GM21360 (cell line): ENCODE data around the gene CIAO1.
A peak's percentile ranks its signal among the peaks of the same experiment; 100 is the strongest.
"Not testable (repeated sequence)": the region's sequence is repeated elsewhere in the genome, so short reads cannot be mapped to it uniquely, and the experiment has no call there.

Experiments used
- ATAC-seq: cut with Tn5 transposase; IDR thresholded peaks from one replicate; pipeline ENCODE4 v1.9.1; 2021; ENCODE audit warnings: mild to moderate bottlenecking, moderate library complexity; ENCODE audit not compliant: unreplicated experiment

CIAO1 gene

DNA sequence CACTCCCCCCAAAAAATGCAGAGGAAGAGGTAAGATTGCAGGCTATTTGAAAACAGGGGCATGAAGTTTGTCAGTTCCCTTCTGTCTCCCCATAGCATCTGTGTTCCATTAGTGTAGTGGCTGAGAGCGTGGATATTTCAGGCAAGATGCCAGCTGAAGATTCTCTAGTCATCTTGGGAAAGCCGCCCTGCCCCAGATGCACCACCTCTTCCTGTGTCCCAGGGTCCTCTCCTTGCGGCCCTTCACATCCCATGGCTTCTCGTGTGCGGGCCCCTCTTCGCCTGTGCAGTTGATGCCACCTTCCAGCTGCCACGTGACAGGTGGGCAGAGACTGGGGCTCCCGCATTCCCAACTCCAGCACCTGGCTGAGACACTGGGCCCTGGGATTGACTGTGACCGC, 16.4 kb upstream of the CIAO1 start:
- no peak for ATAC-seq

DNA sequence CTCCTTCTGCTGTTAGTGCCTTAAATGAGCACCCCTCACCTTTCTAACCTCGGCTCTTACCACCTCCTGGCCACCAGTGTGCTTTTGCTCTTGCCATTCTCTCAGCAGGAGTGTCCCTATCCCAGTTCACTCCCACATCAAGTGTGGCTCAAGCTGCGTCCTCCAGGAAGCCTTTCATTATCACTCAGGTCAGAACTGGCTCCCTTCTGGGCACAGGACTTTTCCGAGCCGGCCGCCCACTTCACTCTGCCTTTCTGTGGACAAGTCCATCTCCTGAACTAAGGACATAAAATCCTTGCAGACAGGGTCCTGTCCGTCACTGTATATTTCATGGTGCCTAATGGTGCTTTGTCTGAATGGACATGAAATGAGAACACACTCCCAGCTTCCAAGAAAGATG, 15.8 kb upstream of the CIAO1 start:
- no peak for ATAC-seq

DNA sequence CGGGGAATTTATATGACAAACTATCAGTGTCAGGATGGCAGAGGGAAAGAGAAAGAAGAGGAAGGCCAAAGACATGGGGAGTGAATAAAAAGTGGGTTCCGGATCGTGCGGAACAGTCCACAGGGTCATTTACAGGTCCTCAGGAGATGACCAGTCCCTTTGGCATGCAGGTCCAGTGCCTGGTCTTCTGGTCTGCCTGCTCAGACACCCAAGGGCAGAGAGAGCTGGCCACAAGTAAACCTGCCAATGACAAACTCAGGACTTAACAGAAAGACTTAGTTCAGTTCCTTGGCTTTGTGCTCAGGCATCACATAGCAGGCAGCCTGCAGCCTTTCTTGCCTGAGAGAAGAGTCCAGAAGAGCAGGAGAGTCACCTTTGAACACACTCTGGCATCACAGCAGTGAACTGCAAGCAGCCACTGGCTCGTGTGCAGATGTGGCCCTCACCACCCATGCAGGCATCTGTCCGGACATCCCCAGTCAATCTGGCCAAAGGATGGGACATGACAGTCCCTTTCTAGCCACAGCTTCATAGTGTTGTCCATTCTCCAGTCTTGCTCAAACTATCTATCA, 14.2 kb upstream of the CIAO1 start:
- ATAC-seq = no peak

DNA sequence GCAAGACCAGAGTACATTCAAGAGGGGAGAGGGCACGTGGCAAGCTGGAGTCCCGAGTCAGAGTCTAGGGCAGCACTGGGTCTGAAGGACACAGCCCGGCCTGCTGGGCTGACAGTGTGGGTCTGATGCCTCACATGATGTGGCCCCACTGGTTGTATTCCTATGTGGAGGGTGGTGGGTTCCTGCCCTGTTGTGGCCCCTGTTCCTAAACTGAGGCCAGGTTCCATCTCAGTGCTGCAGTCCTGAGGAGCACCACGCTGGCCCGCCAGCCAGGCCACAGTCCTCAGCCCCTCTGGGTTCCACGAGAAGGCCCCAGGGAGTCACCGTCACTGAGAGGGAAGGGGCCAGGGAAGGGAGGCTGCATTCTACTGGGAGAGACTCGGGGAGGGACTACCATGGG, 13.5 kb upstream of the CIAO1 start:
- no peak for ATAC-seq

DNA sequence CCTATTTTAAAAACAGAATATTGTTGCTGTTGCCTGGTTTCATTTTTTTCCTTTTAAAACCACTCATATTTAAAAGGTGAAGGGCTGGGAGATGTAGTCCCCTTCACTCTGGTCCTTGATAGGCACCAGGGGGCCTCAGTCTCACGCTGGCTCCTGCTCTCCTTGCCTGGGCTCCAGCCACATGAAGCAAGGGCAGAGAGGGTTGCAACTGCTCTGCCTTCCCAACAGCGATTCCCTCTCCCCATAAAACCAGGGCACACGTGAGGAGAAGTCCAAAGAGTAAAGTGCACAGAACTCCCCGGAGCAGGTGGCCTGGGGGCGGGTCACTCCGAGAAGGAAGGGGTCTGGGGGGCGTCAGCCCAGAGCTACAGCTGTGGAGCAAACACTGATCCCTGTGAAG, 13.0 kb upstream of the CIAO1 start:
- ATAC-seq = no peak

DNA sequence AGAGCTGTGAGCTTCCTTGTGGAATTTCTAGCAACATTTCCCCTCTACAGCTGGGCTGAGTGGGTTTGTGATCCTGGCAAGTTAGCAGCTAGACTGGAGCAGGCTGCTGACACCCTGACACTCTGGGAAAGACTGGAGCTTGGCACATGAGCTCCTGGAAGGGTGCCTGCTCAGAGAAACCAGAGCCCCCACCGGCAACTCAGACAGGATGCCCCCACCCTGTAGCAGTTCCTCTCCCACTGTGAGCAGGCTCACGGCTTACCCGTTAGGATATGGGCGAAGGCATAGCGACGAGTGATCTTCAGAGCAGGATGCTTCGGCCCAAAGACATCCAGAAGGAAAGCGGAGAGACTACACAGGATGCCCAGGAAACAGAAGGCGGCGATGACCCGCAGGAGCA, 11.5 kb upstream of the CIAO1 start:
- ATAC-seq = no peak

DNA sequence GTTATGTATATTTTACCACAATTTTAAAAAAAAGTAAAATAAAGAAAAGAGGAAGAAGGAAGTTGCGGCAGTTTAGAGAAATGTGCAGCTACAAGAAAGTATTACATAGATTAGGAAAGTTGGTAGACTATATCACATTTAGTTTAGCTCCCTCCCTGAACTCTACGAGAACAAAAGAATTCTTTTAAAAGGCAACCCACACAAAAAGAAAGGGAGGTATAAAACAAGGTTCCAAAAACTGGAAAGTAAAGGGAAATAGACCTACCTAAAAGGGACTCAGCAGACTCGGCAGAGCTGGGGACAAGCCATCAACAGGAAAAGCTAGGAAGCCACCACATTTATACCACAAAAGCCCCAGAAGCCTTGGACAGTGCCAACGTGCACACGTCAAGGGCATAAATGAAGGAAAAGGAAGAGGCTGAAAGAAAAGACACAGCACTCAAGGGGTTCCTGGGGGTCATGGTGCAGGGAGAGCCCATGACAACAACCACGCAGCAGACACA, 9.4 kb upstream of the CIAO1 start:
- ATAC-seq = no peak

DNA sequence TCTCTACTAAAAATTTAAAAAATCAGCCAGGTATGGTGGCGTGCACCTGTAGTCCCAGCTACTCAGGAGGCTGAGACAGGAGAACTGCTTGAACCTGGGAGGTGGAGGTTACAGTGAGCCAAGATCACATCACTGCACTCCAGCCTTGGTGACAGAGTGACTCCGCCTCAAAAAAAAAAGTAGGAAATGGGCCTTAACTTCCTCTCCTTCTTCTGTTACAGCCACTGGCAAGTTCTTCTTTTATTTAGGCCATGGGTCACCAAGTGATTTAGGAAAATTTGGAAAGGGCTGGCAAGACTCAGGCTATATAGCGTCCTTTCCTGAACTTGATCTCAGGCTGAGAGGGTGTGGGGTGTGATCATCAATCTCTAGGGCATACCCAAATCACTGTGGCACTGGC, 8.3 kb upstream of the CIAO1 start:
- ATAC-seq = not testable (repeated sequence)

DNA sequence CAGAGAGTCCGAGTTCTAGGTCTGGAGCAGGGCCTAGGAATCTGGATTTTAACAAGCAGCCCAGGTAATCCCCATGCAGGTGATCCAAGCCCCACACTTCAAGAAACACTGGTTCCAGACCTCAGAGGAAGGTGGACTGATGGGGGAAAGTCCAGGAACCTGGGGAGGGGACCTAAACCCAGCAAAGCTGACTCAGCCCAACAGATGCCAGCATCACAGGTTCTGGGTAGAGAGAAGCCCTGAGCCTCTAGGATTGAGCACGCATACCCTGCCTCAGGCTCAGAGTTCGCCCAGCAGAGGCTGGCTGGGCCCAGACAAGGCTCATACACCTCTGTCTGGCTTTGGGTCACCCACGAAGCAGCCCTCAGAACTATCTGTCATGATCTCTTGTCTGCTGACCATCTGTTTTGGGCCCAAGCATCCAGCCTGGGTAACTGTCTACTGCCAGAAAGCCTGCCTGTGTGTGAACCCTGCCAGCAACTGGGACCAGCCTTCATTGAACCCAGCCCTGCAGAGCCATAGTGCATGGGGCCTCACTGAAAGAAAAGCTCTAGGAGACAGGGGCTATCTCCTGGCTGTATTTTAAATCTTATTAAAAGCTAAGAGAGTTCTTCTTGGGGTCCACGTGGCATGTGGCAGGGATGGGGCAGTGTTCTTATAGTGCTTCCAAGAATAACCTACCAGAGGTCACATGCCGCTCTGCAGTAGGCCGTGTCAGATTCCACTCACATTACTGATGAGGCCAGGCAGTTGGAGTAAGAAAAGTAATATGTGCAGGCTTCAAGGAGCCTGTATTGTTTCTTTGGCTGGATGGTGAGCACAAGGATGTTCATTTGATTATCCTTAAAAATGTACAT, 7.6 kb upstream of the CIAO1 start:
- ATAC-seq = no peak

DNA sequence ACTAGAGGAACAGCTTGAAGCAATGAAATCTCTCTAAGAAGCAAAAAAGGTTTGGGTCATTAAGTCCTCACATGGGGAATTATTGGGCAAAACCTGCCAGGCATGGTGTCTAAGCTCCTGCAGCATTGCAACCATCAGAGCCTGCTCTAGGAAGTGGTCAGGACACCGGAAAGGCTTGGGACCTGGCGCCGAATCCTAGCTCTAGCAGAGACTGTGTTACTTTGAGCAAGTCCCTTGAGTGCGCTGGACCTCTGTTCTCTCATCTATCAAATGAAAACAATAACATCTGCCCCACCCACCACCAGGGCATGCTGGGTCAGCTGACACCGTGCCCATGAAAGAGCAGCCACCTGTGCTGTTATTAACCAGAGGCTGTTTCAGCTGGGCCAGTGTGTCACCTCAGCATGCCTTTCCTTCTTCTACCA, 6.5 kb upstream of the CIAO1 start:
- no peak for ATAC-seq

DNA sequence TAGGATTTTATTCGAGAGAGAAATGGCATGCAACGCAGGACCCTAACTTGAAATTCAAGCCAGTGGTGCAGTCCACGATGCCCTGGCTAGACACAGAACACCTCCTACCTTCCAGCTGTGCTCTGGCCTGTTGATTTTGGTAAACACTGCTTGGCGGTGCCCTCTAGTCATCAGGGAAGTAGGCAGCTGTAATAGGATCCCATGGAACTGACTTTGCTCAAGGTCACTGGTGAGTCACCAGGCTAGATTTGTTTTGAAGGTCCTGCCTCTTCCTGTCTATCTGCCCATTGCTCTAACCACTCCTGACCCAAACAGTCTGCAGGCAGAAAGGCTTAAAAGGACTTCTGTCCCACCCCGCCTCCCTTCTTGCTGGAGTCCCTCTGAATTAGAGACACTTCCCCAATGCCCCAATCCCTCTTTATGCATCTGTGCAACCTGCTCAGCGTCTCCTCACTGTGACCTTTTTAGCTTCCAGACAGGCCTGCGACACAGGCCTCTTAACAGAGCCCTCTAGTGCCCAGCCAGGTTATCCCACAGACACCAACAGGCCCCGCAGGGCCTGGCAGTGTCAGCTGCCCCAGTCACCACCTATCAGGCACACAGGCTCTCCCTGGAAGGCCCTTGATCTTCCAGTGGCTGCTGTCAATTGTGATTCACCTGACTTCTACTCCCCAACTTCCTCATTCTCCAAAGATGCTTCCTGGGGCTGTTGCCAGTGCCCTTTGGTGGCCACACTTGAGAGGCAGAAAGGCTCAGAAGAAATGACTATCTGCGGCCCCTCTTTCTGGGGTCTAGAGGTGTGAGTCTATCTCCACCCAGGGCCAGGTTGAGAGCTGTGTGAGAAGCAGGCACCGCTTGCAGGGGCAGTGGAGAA, 5.4 kb upstream of the CIAO1 start:
- ATAC-seq = no peak

DNA sequence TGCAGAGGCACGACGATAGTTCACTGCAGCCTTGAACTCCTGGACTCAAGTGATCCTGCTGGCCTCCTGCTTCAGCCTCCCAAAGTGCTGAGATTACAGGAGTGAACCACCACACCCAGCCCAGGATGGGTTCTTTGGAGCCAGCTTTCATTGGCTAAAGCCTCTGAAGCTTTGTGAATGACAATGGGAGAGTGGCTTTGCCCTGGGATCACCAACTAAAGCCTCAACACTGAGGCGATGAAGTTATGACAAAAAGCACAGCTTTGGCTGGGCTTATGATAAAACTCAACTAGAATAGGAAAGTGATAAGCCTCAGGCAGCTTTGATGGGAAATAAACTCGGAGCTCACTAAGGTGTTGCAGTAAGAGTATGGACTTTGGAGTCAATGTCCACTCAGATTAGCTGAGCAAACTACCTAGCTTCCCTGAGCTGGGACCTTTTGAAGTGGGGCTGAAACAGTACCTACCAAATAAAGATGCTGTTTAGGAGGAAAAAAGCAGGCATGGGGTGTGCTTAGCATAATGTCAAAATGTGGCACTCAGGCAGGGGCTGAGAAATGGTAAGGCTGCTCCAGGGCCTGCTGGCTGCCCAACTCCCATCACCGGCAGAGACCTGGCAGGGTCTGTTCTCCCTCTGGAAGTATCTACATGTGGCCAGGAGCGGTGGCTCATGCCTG, 4.6 kb upstream of the CIAO1 start:
- ATAC-seq = no peak

DNA sequence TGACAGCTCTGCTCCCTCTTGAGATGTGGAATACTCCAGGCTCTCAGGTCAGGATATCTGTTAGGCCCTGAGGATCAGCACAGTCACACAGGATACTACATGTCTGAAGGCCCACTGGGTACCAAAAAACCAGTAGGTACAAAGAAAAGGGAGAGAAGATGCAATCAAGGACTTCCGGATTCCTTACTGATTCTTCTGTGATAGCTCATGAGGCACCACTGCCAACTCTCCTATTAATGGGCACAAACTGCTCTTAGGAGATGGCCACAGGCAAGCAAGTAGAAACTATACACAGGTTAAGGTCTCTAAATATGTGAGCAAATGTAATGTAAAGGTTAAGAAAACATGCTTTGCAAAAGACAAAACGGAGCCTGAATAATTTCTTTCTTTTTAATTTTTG, 3.7 kb upstream of the CIAO1 start:
- no peak for ATAC-seq

DNA sequence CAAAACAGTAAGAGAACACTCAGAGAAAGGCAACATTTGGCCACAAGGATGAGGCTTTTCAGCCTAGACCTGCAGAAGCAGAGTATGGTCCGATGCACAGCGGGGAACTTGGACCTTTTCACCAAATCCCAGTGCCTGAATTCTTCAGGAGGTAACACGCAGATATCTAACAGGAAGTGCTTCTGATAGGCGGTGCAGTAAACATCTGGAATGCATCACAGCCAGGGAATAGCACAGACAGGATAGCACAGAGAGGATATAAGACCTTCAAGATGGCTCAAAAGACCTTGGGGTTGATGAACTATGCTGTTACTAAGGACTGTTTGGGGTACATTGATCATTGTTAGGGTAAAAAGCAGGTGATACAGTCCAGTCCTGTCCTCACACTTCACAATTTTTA, 1.9 kb upstream of the CIAO1 start:
- ATAC-seq = no peak

DNA sequence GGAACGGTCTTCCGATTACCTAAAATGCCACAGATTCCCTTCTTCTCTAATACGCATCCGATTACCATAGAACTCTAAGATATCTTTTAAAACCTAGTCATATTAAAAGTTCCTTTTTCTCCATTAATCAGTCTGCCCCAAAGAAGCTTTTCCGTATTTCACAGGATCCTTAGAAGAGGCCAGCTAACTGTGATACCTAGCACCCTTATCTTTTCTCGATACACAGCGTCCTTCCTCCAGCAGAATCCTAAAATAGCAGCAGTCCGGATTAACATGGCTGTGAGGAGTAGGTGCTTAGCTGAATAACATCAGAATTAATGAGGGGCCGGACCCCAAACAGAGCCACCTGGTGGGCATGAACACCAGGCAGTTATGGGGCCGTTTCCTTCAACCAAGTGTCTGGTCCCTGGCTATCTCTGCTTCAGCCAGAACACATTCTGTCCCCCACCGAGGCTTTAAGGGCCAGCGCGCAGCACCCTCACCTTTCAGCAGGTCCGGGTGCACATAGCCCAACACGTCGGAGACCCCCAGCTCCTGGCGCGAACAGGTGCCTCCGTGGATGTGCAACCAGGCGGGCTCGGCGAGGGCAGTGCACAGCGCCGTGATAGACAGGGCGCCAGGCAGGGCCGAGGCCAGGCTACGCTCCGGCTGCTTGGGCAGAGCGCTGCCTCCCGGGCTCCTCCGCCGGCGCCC, 1.2 kb upstream of the CIAO1 start:
- no peak for ATAC-seq

DNA sequence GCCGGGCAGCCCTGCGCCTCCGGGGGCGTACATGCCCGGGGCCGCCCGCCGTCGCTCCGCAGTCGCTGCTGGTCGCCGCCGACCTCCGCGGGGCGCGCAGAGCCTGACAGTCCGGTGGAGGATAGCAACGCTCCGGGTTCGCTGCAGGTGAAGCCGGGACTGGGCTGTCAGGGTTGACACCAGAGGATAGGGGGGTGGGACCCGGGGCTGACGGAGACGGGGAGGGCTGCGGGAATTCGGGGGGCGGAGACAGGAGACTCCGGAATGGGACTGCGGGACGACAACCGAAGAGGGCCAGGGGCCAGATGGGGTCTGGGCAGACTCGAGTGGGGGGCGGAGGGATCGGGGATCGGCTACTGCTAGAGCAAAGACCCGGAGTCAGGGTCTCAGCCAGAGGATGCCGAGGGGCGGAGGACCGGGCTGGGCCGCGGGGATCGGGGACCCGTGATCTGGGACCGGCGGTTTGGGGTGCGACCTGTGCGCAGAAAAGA, 631 bp upstream of the CIAO1 start:
- ATAC-seq = peak; percentile 4

DNA sequence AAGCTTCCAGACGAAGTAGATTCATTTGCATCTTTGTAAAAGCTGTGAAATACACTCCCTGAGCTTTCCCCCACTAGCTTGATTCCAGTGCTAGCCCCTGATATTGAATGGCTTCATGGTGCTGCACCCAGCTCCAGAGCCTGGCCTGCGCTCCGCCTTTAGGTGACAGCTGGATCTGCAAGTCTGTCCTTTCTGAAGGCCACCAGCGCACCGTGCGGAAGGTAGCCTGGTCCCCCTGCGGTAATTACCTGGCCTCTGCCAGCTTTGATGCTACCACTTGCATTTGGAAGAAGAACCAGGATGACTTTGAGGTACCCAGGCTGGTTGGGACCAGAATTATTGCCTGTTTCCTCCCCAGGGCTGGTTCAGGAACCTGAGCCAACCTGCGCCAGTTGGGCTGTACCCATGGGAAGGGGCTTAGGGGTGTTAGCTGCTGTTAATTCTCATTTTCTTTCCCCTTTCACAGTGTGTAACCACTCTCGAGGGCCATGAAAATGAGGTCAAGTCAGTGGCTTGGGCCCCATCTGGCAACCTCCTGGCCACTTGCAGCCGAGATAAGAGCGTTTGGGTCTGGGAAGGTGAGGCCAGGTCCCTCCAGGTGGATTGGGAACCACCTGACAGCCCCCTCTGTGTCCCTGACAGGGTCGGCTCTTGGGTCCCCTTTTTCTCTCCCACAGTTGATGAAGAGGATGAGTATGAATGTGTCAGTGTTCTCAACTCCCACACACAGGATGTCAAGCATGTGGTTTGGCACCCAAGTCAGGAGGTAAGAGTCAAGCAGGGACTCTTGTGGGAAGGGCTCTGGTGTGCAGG, 1.3 kb downstream of the CIAO1 start:
- ATAC-seq = no peak

DNA sequence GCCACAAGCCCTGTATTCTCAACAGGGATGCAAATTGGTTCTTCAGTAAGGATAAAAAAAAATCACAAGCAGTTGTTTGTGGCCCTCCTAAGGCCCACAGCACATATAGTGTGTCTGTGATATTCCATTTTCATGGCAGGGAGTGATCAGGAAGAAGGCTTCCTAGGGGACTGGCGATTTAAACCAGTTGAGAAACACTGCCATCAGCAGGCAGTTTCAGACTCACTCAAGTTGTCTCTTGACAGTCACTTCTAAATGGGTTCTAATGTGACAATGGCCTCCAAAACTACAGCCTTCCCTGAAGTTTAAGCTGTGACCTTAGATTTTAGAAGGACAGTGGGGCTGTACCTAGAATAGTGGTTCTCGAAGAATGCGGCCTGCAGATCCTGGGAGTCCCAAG, 6.0 kb downstream of the CIAO1 start:
- ATAC-seq = no peak

DNA sequence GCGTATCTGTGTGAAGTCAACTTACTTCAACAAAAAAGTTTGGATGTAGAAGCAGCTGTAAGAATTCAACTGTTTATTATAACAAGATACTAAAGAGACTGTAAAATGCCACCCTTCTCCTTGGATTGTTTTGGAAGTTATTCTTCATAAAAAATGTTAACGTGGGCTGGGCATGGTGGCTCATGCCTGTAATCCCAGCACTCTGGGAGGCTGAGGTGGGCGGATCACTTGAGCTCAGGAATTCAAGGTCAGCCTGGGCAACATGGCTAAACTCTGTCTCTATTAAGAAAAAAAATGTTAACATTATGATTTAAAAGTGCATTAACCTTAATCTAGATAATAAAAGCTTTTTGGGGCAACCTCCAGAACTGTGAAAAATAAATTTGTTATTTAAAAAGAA, 7.7 kb downstream of the CIAO1 start:
- ATAC-seq = no peak
